Nephron (organoid): ENCODE results near the gene THBS3.

Experiments
- H3K27ac Mint-ChIP-seq, 3 experiments: 2 replicates each; pipeline ENCODE4 v1.8.0; 2020; ENCODE audit warnings: mixed read lengths in 3 of 3, mild to moderate bottlenecking in 2 of 3, moderate library complexity in 1 of 3
- H3K27me3 Mint-ChIP-seq: 2 replicates; pipeline ENCODE4 v1.8.0; 2021; ENCODE audit warnings: low read depth, mild to moderate bottlenecking, moderate library complexity, mixed read lengths
- H3K36me3 Mint-ChIP-seq: 2 replicates; pipeline ENCODE4 v1.8.0; 2020; ENCODE audit warnings: low read depth, mixed read lengths
- H3K4me1 Mint-ChIP-seq: 2 replicates; pipeline ENCODE4 v1.8.0; 2020; ENCODE audit warnings: mixed read lengths
- H3K4me3 Mint-ChIP-seq, 3 experiments: 2 replicates each; pipeline ENCODE4 v1.8.0; 2020; ENCODE audit warnings: mild to moderate bottlenecking in 3 of 3, mixed read lengths in 3 of 3, moderate library complexity in 2 of 3
- H3K9me3 Mint-ChIP-seq: 2 replicates; pipeline ENCODE4 v1.8.0; 2020; ENCODE audit warnings: mixed read lengths
- TF ChIP-seq, protein P1 (sequence below), 3 experiments: fragments of 200-600 bp; sonication (generic); IDR thresholded peaks; one replicate each; pipeline ENCODE4 v1.5.0; 2021; ENCODE audit warnings: antibody characterized with exemption in 3 of 3; ENCODE audit not compliant: unreplicated experiment in 3 of 3

THBS3 gene

DNA sequence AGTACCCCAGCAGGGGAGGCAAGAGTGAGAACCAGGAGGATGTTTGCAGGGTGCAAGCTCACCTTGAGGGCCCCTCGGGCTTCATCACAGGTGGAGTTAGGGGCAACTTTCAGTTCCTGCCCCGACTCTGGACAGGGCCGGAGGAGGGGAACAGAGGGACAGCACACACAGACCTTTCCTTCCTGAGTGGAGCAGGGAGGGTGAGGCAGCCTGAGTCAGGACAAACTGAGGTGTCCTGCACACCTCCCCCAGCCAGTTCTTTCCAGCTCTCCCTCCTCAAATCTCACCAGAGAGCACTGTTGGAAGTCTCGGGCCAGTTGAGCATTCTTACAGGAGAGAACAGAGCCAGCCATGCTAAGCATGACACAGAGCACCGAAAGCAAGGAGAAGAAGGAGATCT lies 46.1 kb upstream of the THBS3 start:
- TF ChIP-seq, protein P1, sequence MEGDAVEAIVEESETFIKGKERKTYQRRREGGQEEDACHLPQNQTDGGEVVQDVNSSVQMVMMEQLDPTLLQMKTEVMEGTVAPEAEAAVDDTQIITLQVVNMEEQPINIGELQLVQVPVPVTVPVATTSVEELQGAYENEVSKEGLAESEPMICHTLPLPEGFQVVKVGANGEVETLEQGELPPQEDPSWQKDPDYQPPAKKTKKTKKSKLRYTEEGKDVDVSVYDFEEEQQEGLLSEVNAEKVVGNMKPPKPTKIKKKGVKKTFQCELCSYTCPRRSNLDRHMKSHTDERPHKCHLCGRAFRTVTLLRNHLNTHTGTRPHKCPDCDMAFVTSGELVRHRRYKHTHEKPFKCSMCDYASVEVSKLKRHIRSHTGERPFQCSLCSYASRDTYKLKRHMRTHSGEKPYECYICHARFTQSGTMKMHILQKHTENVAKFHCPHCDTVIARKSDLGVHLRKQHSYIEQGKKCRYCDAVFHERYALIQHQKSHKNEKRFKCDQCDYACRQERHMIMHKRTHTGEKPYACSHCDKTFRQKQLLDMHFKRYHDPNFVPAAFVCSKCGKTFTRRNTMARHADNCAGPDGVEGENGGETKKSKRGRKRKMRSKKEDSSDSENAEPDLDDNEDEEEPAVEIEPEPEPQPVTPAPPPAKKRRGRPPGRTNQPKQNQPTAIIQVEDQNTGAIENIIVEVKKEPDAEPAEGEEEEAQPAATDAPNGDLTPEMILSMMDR (IDR thresholded peaks at IDR 0.05; ENCODE audit: unreplicated experiment in 3 of 3) = no peak
- Mint-ChIP-seq H3K4me3 (peak overlapping the region; percentile 84 to 92 (median 88)), H3K36me3 (peaks cover 18% of the 10 kb centered on the region), H3K27ac (peak overlapping the region; percentile 24 to 84 (median 65)), H3K4me1 (peaks cover 36% of the 10 kb centered on the region), H3K27me3 (peaks cover 3% of the 10 kb centered on the region), H3K9me3 (no peaks in the 10 kb centered on the region)

DNA sequence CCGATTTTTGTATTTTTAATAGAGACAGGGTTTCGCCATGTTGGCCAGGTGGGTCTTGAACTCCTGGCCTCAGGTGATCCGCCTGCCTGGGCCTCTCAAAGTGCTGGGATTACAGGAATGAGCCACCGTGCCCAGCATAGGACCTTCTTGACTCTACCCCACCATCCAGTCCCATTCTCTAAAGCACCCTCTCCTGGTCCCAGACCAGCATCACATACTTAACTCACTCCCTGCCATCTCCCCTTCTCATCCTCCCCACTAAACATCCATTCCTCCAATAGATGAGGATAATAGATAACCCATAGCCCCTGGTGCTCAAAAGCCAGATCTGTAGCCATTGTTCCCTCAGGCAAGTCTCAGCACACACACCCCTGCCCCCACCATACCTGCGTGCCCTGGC lies 45.5 kb upstream of the THBS3 start:
- H3K27ac Mint-ChIP-seq = peak overlapping the region; percentile 18 to 65 (median 64)

GRCh38 chr1:155251566-155251965 lies 43.9 kb upstream of the THBS3 start:
- Mint-ChIP-seq H3K9me3 (no peaks in the 10 kb centered on the region), H3K27me3 (peaks cover 3% of the 10 kb centered on the region), H3K4me1 (peaks cover 32% of the 10 kb centered on the region), H3K4me3 (peak overlapping the region in 2 of 3 experiments; percentile 53 to 75), H3K36me3 (peaks cover 9% of the 10 kb centered on the region), H3K27ac (peak overlapping the region; percentile 60 to 87 (median 74))
- TF ChIP-seq, protein P1 (IDR thresholded peaks at IDR 0.05; ENCODE audit: unreplicated experiment in 3 of 3) = no peak

More for the DNA sequence above, 45.5 kb upstream of the THBS3 start:
- Mint-ChIP-seq H3K4me3 (peak overlapping the region; percentile 84 to 92 (median 88)), H3K36me3 (peaks cover 13% of the 10 kb centered on the region), H3K27me3 (peaks cover 3% of the 10 kb centered on the region), H3K4me1 (peaks cover 36% of the 10 kb centered on the region), H3K9me3 (no peaks in the 10 kb centered on the region)
- TF ChIP-seq, protein P1 (IDR thresholded peaks at IDR 0.05; ENCODE audit: unreplicated experiment in 3 of 3) = no peak

DNA sequence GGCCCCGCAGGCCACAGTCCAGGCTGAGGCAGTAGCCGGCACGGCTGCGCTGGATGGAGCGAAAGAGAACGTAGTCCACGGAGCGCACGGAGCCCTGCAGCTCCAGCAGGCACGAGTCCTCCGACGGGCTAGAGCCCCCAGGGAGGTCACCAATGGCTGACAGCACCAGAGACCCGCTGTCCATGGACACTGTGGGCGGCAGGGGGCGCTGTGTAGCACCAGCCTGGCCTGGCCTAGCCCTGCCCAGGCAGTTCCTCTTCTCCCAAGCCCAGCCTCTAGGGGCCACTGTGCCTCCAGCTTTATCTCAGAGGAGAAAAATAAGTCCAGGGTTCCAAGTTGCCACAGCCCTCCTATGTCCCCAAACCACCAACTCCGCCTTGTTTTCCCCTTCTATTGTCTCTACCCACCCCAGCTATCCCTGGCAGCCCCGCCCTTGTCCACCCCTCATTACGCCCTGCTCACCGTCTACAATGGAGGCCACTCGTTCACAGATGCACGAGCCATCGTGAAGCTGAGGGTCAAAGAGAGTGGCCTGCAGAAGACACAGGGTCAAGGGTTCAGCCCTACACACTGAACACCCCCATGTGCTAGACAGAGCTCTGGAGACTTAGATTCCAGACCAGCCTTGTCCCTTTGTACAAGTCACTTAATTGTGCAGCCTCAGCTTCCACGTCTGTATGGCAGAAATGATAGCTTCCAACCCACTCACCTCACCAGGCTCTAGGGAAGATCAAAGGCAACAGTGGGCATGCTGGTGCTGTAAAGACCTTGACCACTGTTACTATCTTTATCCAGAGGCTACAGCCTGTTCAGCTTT lies 43.1 kb upstream of the THBS3 start:
- Mint-ChIP-seq H3K9me3 (no peaks in the 10 kb centered on the region), H3K27ac (peak overlapping the region; percentile 74 to 89 (median 87)), H3K4me1 (peaks cover 28% of the 10 kb centered on the region), H3K36me3 (peaks cover 13% of the 10 kb centered on the region), H3K27me3 (peaks cover 3% of the 10 kb centered on the region), H3K4me3 (peak overlapping the region; percentile 38 to 75 (median 69))
- TF ChIP-seq, protein P1 (IDR thresholded peaks at IDR 0.05; ENCODE audit: unreplicated experiment in 3 of 3) = peak; percentile 98 to 100 (median 100)

- Mint-ChIP-seq H3K36me3 (peaks cover 16% of the 10 kb centered on the region), H3K9me3 (no peaks in the 10 kb centered on the region), H3K27me3 (peaks cover 3% of the 10 kb centered on the region), H3K4me3 (peak overlapping the region in 1 of 3 experiments; percentile 9), H3K27ac (no peak overlapping the region), H3K4me1 (peaks cover 24% of the 10 kb centered on the region)
- TF ChIP-seq, protein P1 (IDR thresholded peaks at IDR 0.05; ENCODE audit: unreplicated experiment in 3 of 3) = no peak
These were observed 42.5 kb upstream of the THBS3 start for GRCh38 chr1:155250246-155250632.
